Vagina (tissue), 2 donors: ENCODE measurements around the gene MBNL2.

ENCODE experiments used
- POLR2A ChIP-seq, 2 donors: fragments of 450-650 bp; IDR thresholded peaks; one replicate each; pipeline ENCODE4 v1.6.1; 2017; ENCODE audit warnings: antibody characterized with exemption in 2 of 2, mild to moderate bottlenecking in 2 of 2, moderate library complexity in 2 of 2
- POLR2AphosphoS5 ChIP-seq, 2 donors: sonication (generic); formaldehyde crosslinking; IDR thresholded peaks; one replicate each; pipeline ENCODE4 v1.9.0; 2017; ENCODE audit warnings: antibody characterized with exemption in 2 of 2, mild to moderate bottlenecking in 2 of 2, low read depth in 1 of 2; ENCODE audit not compliant: insufficient read depth in 1 of 2
- TF ChIP-seq, protein P1 (sequence below), 3 experiments: fragments of 450-650 bp in 2 of 3; fragments of 200-600 bp in 1 of 3; sonication (generic) in 1 of 3; IDR thresholded peaks; one replicate each; pipeline ENCODE4 v1.5.1; 2017 to 2019; ENCODE audit warnings: antibody characterized with exemption in 3 of 3, mild to moderate bottlenecking in 2 of 3, moderate library complexity in 2 of 3

DNA sequence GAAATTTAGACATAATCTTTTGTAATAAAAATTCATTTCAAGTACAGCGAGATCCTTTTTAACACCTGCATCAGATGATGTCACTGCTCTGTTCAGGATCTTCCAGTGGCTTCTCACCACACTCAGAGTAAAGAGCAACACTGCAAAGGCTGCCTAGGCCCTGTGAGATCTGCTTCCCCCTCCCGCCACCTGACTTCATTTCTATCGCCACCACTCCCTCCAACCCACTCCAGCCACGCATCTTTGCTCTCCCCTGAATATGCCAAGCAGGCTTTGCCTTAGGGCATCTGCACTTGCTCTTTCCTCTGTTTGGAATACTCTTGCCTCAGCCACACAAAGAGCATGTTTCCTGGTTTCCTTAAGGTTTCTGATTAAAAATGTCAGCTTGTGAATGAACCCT lies 58.3 kb downstream of the MBNL2 start:
- TF ChIP-seq, protein P1, sequence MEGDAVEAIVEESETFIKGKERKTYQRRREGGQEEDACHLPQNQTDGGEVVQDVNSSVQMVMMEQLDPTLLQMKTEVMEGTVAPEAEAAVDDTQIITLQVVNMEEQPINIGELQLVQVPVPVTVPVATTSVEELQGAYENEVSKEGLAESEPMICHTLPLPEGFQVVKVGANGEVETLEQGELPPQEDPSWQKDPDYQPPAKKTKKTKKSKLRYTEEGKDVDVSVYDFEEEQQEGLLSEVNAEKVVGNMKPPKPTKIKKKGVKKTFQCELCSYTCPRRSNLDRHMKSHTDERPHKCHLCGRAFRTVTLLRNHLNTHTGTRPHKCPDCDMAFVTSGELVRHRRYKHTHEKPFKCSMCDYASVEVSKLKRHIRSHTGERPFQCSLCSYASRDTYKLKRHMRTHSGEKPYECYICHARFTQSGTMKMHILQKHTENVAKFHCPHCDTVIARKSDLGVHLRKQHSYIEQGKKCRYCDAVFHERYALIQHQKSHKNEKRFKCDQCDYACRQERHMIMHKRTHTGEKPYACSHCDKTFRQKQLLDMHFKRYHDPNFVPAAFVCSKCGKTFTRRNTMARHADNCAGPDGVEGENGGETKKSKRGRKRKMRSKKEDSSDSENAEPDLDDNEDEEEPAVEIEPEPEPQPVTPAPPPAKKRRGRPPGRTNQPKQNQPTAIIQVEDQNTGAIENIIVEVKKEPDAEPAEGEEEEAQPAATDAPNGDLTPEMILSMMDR (IDR thresholded peaks at IDR 0.05): no peak
- TF ChIP-seq POLR2A (IDR thresholded peaks at IDR 0.05) (no peak), POLR2AphosphoS5 (IDR thresholded peaks at IDR 0.05; ENCODE audit: insufficient read depth in 1 of 2, low read depth in 1 of 2) (no peak)
